ENCODE data around the gene FGL2.
"Not testable (repeated sequence)": the region's sequence is repeated elsewhere in the genome, so short reads cannot be mapped to it uniquely, and the experiment has no call there.

The FGL2 gene, protein sequence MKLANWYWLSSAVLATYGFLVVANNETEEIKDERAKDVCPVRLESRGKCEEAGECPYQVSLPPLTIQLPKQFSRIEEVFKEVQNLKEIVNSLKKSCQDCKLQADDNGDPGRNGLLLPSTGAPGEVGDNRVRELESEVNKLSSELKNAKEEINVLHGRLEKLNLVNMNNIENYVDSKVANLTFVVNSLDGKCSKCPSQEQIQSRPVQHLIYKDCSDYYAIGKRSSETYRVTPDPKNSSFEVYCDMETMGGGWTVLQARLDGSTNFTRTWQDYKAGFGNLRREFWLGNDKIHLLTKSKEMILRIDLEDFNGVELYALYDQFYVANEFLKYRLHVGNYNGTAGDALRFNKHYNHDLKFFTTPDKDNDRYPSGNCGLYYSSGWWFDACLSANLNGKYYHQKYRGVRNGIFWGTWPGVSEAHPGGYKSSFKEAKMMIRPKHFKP

GRCh38 chr7:77199013-77199966 is at the start of gene FGL2:
Gene FGL2 (minus strand): TSS chr7:77199819. CDS start chr7:77199793, 26 bp downstream.
- no peak for DNase-seq

DNA sequence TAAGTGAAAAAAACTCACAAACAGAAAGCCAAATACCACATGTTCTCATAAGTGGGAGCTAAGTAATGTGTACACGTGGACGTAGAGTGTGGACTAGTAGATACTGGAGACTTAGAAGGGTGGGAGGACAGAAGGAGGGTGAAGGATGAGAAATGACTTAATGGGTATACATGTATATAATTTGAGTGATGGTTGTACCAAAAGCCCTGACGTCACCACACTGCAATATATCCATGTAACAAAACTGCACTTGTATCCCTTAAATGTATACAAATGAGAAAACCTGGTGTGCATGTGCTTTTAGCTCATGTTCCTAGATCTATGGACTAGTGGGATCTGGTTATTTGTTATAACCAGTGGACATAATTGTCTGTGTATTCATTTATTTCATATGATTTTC is 48.5 kb upstream of the FGL2 start:
- DNase-seq = no peak

DNA sequence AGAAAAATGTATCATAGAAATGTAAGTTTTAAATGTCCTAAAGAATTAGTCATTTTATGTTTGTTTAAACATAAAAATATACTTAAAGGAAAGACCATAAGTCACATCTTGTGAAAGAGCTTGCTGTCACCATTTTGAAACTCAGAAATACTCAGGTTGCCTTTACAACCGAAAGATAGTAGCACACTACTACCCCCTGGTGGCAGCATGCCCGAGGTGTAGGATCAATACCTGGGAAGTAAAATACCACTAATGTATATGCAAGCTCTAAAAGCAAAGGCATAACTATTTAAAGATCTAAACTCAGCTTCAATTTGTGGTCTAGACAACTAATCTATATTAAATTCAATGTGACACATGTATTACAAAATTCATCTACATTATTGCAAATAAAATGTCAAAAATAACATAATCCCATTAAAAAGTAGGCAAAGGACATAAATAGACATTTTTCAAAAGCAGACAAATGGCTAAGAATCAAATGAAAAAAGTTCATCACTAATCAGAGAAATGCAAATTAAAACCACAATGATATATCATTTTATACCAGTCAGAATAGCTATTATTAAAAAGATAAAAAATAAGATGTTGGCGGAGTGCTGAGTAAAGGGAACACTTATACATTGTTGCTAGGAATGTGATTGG is 47.7 kb upstream of the FGL2 start:
- DNase-seq = peak; percentile 77

GRCh38 chr7:77246026-77246640 is 46.5 kb upstream of the FGL2 start:
- DNase-seq = no peak

DNA sequence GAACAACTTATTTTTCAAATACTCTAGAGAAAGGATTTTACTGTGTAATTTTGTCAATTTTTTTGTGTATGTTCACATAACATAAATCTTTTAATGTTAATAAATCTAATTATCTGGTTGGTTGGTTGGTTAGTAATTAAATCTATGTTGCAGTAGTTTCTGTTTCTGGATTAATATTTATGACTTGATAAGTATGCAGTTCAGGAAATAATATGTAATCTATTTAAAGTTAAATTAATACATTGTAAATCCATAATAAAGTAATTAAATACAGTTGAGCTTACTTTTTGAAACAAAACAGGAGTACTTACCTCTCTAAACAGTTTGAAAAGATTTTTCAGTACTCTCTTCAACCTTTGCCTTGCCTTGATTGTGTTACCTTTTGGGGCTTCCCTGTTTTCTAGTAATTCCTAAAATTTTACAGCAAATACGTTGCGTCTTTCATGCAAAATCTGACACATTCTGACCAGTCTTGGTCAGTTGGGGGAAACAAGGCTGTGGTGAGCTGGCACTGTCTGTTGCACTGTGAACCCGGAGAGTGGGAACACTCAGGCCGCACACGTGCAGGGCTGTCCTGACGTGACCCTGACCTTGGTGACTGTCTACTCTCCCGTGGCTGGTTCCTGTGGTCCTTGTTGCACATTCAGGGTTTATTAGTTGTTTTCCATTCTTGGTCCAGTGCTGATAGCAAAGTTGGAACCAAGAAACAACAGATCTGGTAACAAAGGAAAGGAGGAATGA is 45.6 kb upstream of the FGL2 start:
- no peak for DNase-seq

DNA sequence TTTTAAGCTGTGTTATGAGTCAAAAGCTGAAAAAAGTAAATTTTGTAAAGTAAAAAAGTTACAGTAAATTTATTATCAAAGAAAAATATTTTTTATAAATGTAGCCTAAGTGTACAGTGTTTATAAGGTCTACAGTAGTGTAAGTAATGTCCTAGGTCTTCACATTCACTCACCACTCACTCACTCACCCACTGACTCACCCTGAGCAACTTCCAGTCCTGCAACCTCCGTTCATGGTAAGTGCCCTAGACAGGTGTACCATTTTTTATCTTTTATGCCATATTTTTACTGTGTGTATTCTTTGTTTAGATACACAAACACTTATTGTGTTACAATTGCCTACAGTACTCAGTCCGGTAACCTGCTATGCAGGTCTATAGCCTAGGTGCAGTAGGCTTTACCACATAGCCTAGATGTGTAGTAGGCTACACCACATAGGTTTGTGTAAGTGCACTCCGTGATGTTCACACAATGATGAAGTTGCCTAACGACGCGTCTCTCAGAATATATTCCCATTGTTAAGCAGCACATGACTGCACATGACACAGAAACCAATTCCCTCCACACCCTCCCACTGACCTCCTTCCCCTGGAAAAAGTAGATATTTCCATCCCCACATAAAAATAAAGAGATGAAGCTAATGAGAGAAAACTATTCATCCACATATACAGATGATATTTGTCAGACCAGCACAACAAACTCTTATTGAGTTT is 44.8 kb upstream of the FGL2 start:
- DNase-seq = no peak

DNA sequence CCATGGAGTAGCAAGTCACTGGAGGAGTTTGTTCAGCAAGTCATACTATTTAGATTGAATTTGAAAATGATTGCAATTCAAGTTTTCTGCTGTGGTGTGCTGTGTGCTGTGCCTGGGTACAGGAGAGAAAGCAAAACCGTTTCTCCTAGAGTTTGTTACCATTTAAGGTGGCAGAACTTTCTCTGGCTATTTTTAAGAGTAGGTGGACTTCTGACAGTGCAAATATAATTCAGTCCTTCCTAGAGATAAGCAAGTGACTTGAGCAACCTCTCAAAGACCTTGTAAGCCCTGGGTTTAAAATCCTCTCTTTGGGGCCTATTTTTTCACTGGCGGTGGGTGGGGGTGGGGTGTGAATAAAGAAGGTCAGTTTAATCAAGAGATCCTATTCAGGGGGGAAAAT is 42.9 kb upstream of the FGL2 start:
- no peak for DNase-seq

DNA sequence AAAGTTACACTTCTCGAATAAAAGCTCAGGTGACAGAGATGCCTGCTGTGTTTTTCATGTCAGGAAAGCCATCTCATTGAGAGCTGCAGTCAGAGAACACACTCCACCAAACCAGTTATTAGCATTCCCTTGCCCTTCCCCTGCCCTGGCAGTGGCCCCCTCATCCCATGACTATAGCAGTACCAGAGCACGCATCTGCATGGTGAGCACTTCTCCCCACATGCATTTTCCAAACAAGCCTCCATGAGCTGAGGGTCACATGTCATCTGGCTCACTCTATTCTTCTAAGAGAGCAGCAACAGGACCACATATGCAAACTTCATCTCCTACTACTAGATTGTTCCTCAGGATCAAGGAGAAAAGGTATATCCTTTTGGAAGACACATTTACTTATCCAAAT is 42.4 kb upstream of the FGL2 start:
- no peak for DNase-seq

DNA sequence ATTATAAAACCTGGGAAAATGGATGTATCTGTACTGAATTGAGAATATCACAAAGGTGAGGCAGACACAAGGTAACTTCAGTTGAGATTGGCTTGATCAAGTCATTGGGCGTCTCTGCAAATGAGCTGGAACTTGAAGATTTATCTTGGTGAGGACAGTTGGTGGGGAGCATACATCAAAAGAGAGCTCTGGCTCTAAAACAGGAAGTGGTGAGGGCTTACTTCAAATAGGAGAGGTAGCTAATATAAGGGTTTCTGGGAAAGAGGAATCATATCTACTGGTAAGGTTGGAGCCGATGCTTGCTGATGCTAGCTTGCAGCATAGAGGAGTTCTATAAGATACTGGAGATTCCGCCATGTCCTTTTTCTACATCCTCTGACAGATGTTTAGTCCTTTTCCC is 39.9 kb upstream of the FGL2 start:
- no peak for DNase-seq

DNA sequence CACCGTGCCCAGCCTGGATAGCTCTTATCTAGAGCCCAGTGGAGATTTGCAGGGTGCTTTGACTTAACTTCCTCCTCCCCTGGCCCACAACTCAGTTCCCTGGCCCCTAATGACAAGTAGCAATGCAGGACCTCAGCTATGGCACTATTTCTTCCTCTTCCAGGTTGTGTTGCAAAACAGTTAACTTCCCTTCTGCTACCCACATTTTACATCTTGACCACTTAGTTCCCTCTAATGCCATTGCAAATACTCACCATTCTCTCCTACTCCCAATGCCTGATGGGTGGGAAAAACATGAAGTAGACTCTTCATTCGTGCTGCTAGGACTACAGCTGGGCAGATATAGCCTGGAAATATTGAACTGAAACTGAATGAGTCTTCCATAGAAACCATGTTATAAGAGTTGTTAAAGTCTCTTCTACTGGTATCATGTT is 39.1 kb upstream of the FGL2 start:
- no peak for DNase-seq

DNA sequence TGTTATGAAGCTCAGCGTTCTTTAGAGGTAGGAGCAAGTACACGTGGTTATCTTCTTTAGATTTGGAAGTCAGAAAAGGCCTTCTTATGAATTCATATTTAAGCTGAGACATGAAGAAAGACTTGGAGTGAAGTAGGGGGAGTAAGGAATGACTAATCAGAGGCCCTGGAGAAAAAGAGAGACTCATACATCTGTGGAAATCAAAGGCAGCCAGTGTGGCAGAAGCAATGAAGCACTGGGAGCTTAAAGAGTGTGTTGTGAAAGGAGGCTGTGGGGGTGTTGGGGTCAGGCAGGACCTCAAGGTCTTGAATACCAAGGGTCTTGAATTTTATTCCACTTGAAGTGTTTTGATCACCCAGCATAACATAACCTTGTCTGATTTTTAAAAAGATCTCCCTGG is 35.7 kb upstream of the FGL2 start:
- DNase-seq = no peak

- no peak for DNase-seq
Observed at GRCh38 chr7:77232467-77232866, 32.8 kb upstream of the FGL2 start.

GRCh38 chr7:77228795-77229194 is 29.2 kb upstream of the FGL2 start:
- not testable (repeated sequence) for DNase-seq

- no peak for DNase-seq
Observed at GRCh38 chr7:77226357-77226839, 26.8 kb upstream of the FGL2 start.

- no peak for DNase-seq
Observed at GRCh38 chr7:77223261-77223660, 23.6 kb upstream of the FGL2 start.

- DNase-seq = no peak
Observed at GRCh38 chr7:77222819-77223218, 23.2 kb upstream of the FGL2 start.

DNA sequence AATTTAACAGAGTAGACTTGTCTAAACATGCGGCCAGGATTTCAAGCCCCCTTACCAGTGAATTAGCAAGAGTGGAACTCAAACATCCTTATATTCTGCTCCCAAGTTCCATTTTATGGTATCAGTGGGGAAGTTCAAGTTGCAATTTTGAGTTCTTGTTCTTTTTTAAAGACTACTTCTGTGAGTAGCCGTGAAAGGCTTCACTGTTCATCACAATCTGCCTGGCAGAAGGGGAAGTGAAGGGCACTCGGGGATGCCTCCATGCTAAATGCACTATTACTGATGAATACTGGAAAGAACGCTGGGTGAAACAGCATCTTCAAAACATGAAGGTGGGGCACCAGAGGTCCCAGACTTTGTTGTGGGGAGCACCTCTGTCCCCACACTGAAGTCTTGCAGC is 22.4 kb upstream of the FGL2 start:
- DNase-seq = no peak

GRCh38 chr7:77219701-77220331 is 20.2 kb upstream of the FGL2 start:
- DNase-seq = not testable (repeated sequence)

DNA sequence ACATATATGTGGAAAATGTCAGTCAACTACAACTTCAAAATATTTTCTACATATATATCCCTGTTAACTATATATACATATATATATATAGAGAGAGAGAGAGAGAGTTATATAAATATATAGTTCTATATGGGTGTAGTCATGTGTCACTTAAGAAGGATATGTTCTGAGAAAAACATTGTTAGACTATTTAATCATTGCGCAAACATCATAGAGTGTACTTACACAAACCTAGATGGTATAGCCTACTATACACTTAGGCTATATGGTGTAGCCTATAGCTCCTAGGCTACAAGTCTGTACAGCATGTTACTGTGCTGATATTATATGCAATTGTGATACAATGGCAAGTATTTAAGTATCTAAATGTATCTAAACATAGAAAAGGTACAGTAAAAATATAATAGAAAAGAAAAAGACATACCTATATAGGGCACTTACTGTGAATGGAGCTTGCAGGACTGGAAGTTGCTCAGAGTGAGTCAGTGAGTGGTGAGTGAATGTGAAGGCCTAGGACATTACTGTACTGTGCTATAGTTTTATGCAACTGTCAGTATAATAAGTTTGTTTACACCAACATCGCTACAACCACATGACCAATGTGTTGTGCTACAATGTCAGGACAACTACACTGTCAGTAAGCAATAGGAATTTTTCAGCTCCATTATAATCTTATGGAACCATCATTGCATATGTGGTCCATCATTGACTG is 18.0 kb upstream of the FGL2 start:
- no peak for DNase-seq
